Measurements from ENCODE around the gene BORCS5. TPM values are rescaled to one million over a fixed set of nuclear protein-coding genes. Genes with fewer than 3 reads are reported as not detected.

Gene BORCS5
- total RNA-seq, 2 donors from 2014 or later: 9.7 to 26.8 TPM

- Histone ChIP-seq H3K27me3 (replicated peaks; ENCODE audit: insufficient read depth) (no peaks in the 10 kb centered on the region), H3K36me3 (no peaks in the 10 kb centered on the region), H3K9me3 (no peaks in the 10 kb centered on the region), H3K4me3 (no peak overlapping the region), H3K27ac (peak overlapping the region in 1 of 2 donors; percentile 32), H3K4me1 (replicated peaks) (peaks cover 5% of the 10 kb centered on the region)
- no peak for DNase-seq (ENCODE audit: low spot score)
- 47% methylated on average over 12 of the region's 12 CpGs for WGBS
- no peak for TF ChIP-seq POLR2A (IDR thresholded peaks at IDR 0.05)
- TF ChIP-seq POLR2AphosphoS5 (IDR thresholded peaks at IDR 0.05): no peak
- TF ChIP-seq CTCF (IDR thresholded peaks at IDR 0.05): no peak
- intact Hi-C loops (cut with DNase I): loop anchor here (10.0 kb wide), 1 partner anchor 689 kb away; the partner anchor contains the start of gene ETV6
These were observed 23.2 kb upstream of the BORCS5 start for GRCh38 chr12:12333407-12334366.

GRCh38 chr12:12334367-12335040 is 22.4 kb upstream of the BORCS5 start:
- TF ChIP-seq POLR2A (IDR thresholded peaks at IDR 0.05) (no peak), CTCF (IDR thresholded peaks at IDR 0.05) (peak; percentile 24 to 74 (median 58)), POLR2AphosphoS5 (IDR thresholded peaks at IDR 0.05) (no peak)
- Histone ChIP-seq H3K4me1 (replicated peaks) (peaks cover 5% of the 10 kb centered on the region), H3K9me3 (no peaks in the 10 kb centered on the region), H3K4me3 (no peak overlapping the region), H3K36me3 (no peaks in the 10 kb centered on the region), H3K27ac (no peak overlapping the region), H3K27me3 (replicated peaks; ENCODE audit: insufficient read depth) (no peaks in the 10 kb centered on the region)
- DNase-seq (ENCODE audit: low spot score): no peak
- 37% methylated on average over 10 of the region's 10 CpGs for WGBS
- intact Hi-C loops (cut with DNase I): loop anchor here (10.0 kb wide), 1 partner anchor 690 kb away; the partner anchor contains the start of gene ETV6

DNA sequence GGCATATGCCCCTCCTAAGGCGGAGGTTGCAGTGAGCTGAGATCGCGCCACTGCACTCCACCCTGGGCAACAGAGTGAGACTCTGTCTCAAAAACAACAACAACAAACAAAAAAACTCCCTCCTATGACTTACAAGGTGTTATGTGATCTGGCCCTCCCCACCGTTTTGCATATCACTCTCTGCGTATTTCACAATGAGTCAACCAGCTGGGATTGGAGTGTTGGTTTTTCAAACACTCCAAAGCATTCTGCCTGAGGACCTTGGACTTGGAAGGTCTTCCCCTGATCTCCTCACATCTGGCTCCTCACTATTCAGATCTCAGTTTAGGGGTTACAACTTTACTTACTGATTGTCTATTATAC is 20.8 kb upstream of the BORCS5 start:
- TF ChIP-seq CTCF (IDR thresholded peaks at IDR 0.05): no peak
- no peak for TF ChIP-seq POLR2A (IDR thresholded peaks at IDR 0.05)
- no peak for TF ChIP-seq POLR2AphosphoS5 (IDR thresholded peaks at IDR 0.05)
- intact Hi-C loops (cut with DNase I): loop anchor here (10.0 kb wide), 1 partner anchor 691 kb away; the partner anchor contains the start of gene ETV6
- Histone ChIP-seq H3K36me3 (no peaks in the 10 kb centered on the region), H3K27ac (no peak overlapping the region), H3K4me1 (replicated peaks) (peaks cover 5% of the 10 kb centered on the region), H3K9me3 (no peaks in the 10 kb centered on the region), H3K27me3 (replicated peaks; ENCODE audit: insufficient read depth) (no peaks in the 10 kb centered on the region), H3K4me3 (no peak overlapping the region)
- DNase-seq (ENCODE audit: low spot score): no peak
- 90% methylated on average over 5 of the region's 5 CpGs for WGBS

DNA sequence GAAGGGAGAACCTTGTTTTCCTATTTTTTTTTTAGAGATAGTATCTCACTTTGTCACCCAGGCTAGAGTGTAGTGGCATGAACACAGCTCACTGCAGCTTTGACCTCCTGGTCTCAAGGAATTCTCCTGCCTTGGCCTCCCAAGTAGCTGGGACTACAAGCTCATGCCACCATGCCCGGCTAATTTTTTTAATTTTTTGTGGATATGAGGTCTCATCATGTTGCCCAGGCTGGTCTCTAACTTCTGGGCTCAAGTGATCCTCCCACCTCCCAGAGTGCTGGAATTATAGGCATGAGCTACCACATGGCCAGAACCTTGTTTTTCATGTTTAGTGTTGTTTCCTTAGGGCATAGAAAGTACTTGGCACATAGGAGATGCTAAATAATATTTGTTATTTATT is 20.4 kb upstream of the BORCS5 start:
- Histone ChIP-seq H3K36me3 (no peaks in the 10 kb centered on the region), H3K9me3 (no peaks in the 10 kb centered on the region), H3K27ac (no peak overlapping the region), H3K27me3 (replicated peaks; ENCODE audit: insufficient read depth) (no peaks in the 10 kb centered on the region), H3K4me3 (no peak overlapping the region), H3K4me1 (replicated peaks) (peaks cover 5% of the 10 kb centered on the region)
- DNase-seq (ENCODE audit: low spot score): no peak
- intact Hi-C loops (cut with DNase I): loop anchor here (10.0 kb wide), 1 partner anchor 692 kb away; the partner anchor contains the start of gene ETV6
- WGBS: 91% methylated on average over 1 of the region's 1 CpG
- TF ChIP-seq POLR2AphosphoS5 (IDR thresholded peaks at IDR 0.05) (no peak), CTCF (IDR thresholded peaks at IDR 0.05) (no peak), POLR2A (IDR thresholded peaks at IDR 0.05) (no peak)
